GM13977 (cell line): ENCODE measurements around the gene SCN9A.

Experiments
- DNase-seq: peaks from one replicate; pipeline ENCODE4 v3.0.0; 2012; ENCODE audit warnings: low spot score
- CTCF ChIP-seq: IDR thresholded peaks from 2 replicates; pipeline ENCODE4 v1.5.1; 2012; ENCODE audit warnings: mild to moderate bottlenecking, control low read depth; ENCODE audit not compliant: insufficient read depth; ENCODE audit errors: extremely low read depth, missing control alignments
- in situ Hi-C: fragments of 300-500 bp; cut with MboI; formaldehyde crosslinking; loops from one replicate; pipeline ENCODE4 v1.12.0; 2022; ENCODE audit warnings: low sequenced_read_pairs, low pct_unique_long_range_greater_than_20kb, mixed read lengths, inconsistent platforms; ENCODE audit not compliant: unreplicated experiment

SCN9A gene

GRCh38 chr2:166180951-166181812 is 194.6 kb downstream of the SCN9A start:
- TF ChIP-seq CTCF, result peak; percentile 75
- peak; percentile 36 for DNase-seq
- in situ Hi-C loops, result no loop called here

GRCh38 chr2:166179201-166179600 is 196.5 kb downstream of the SCN9A start:
- TF ChIP-seq CTCF, result no peak
- in situ Hi-C loops, result no loop called here
- no peak for DNase-seq

- in situ Hi-C loops, result no loop called here
- TF ChIP-seq CTCF, result no peak
- DNase-seq, result no peak
Observed at GRCh38 chr2:166173263-166173662, 202.5 kb downstream of the SCN9A start.

GRCh38 chr2:166171216-166171615 is 204.5 kb downstream of the SCN9A start:
- DNase-seq, result no peak
- in situ Hi-C loops, result no loop called here
- TF ChIP-seq CTCF, result no peak

GRCh38 chr2:166170356-166170755 is 205.4 kb downstream of the SCN9A start:
- in situ Hi-C loops, result no loop called here
- DNase-seq, result no peak
- TF ChIP-seq CTCF, result no peak

- in situ Hi-C loops, result no loop called here
- TF ChIP-seq CTCF, result no peak
- DNase-seq, result no peak
Observed at GRCh38 chr2:166167449-166167848, 208.3 kb downstream of the SCN9A start.
